ENCODE results near the gene DISP2. TPM values are rescaled to one million over a fixed set of nuclear protein-coding genes. Genes with fewer than 3 reads are reported as not detected.

Gene DISP2
- total and polyA plus RNA-seq, 2 donors: 0.27 to 0.63 TPM

DNA sequence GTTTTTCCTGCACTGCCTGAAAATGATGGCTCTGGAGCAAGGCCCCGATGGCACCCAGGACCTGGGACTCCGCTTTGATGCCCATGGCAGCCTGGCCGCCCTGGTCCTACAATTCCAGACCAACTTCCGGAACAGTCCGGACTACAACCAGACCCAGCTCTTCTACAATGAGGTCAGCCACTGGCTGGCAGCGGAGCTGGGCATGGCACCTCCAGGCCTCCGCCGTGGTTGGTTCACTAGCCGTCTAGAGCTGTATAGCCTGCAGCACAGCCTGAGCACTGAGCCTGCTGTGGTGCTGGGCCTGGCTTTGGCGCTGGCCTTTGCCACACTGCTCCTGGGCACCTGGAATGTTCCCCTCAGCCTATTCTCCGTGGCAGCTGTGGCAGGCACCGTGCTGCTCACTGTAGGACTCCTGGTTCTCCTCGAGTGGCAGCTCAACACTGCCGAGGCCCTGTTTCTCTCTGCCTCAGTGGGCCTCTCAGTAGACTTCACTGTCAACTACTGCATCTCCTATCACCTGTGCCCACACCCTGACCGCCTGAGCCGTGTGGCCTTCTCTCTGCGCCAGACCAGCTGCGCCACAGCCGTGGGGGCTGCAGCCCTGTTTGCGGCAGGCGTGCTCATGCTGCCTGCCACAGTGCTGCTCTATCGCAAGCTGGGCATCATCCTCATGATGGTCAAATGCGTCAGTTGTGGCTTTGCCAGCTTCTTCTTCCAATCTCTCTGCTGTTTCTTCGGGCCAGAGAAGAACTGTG is 10.9 kb downstream of the DISP2 start:
- Histone ChIP-seq H3K27ac (ENCODE audit: low read depth) (no peak overlapping the region), H3K4me1 (ENCODE audit: insufficient read depth) (no peaks in the 10 kb centered on the region), H3K4me3 (ENCODE audit: low read depth, low read length) (no peak overlapping the region), H3K36me3 (ENCODE audit: insufficient read depth) (no peaks in the 10 kb centered on the region)
- WGBS: 96% methylated on average over 24 of the region's 24 CpGs
- no peak for DNase-seq (ENCODE audit: extremely low spot score)

DNA sequence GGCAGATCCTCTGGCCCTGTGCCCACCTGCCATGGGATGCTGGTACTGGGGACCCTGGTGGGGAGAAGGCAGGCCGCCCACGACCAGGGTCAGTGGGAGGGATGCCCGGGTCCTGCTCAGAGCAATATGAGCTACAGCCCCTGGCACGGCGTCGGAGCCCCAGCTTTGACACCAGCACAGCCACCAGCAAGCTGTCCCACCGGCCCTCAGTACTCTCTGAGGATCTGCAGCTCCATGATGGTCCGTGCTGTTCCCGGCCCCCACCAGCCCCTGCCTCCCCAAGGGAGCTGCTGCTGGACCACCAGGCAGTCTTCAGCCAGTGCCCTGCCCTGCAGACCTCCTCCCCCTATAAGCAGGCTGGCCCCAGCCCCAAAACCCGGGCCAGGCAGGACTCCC is 11.5 kb downstream of the DISP2 start:
- Histone ChIP-seq H3K4me1 (ENCODE audit: insufficient read depth) (no peaks in the 10 kb centered on the region), H3K27ac (ENCODE audit: low read depth) (no peak overlapping the region), H3K36me3 (ENCODE audit: insufficient read depth) (no peaks in the 10 kb centered on the region), H3K4me3 (ENCODE audit: low read depth, low read length) (no peak overlapping the region)
- 87% methylated on average over 10 of the region's 10 CpGs for WGBS
- DNase-seq (ENCODE audit: extremely low spot score): no peak

DNA sequence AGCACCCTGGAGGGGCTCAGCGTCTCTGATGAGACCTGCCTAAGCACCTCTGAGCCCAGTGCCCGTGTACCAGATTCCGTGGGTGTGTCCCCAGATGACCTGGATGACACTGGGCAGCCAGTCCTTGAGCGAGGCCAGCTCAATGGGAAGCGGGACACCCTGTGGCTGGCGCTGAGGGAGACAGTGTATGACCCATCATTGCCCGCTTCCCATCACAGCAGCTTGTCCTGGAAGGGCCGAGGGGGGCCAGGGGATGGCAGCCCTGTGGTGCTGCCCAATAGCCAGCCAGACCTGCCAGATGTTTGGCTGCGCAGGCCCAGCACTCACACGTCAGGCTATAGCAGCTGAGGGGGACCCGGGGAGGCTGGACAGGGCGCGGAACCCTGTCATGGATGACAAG is 12.0 kb downstream of the DISP2 start:
- DNase-seq (ENCODE audit: extremely low spot score): no peak
- Histone ChIP-seq H3K27ac (ENCODE audit: low read depth) (no peak overlapping the region), H3K4me1 (ENCODE audit: insufficient read depth) (no peaks in the 10 kb centered on the region), H3K36me3 (ENCODE audit: insufficient read depth) (no peaks in the 10 kb centered on the region), H3K4me3 (ENCODE audit: low read depth, low read length) (no peak overlapping the region)
- WGBS: 85% methylated on average over 13 of the region's 13 CpGs

DNA sequence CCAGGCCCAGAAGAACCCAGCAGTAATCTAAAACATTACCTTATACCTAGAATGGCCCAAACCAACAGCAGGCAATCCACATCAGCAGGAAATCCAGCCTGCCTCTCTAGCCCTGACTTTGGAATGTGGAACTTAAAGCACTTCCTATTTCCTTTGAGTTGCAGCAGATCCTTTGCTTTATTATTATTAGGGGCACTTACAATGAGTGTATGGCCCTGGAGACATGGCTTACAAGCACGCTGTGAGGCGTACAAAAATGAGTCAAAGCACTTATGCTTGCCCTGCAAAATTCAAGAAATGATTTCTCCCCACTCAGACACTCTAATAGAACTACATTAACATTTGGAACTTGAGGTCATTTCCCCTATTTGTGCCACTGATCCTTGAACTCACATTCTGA is 15.0 kb downstream of the DISP2 start:
- Histone ChIP-seq H3K4me3 (ENCODE audit: low read depth, low read length) (no peak overlapping the region), H3K4me1 (ENCODE audit: insufficient read depth) (no peaks in the 10 kb centered on the region), H3K27ac (ENCODE audit: low read depth) (no peak overlapping the region), H3K36me3 (ENCODE audit: insufficient read depth) (no peaks in the 10 kb centered on the region)
- 65% methylated on average over 2 of the region's 2 CpGs for WGBS
- no peak for DNase-seq (ENCODE audit: extremely low spot score)

DNA sequence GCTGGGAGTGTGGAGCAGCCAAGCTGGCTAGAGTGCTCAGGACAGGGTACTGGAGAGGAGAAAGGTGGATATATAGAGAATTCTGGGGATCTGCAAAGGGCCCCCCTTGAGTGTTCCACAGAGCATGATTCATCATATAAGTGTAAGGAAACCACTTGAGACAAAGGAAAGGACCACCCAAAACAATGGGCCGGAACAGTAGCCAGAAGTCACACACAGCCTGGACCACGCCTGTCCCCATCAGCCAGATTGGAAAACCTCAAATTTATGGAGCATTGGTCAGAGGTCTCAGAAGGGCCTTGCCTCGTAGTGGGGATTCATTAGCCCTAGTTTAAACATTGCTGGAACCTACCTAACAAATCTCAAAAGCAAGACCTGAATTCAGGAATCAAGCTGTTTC is 19.6 kb downstream of the DISP2 start:
- no peak for DNase-seq (ENCODE audit: extremely low spot score)
- H3K27ac ChIP-seq (ENCODE audit: low read depth): no peak overlapping the region
- 85% methylated on average over 3 of the region's 3 CpGs for WGBS
- H3K4me3 ChIP-seq (ENCODE audit: low read depth, low read length): no peak overlapping the region
- no peaks in the 10 kb centered on the region for H3K4me1 ChIP-seq (ENCODE audit: insufficient read depth)
- no peaks in the 10 kb centered on the region for H3K36me3 ChIP-seq (ENCODE audit: insufficient read depth)

DNA sequence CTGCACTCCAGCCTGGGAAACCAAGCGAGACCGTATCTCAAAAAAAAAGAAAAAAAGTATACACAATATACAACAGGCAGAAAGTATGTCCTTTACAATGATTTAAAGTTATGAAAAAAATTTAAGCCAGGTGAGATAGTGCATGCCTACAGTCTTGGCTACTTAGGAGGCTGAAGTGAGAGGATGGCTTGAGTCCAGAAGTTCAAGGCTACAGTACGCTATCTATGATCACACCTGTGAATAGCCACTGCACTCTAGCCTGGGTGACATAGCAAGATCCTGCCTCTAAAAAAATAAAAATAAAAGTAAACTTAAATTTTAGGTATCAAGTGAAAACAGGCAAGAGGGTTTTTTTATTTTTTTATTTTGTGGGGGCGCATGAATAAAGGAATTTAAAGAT is 21.4 kb downstream of the DISP2 start:
- Histone ChIP-seq H3K4me3 (ENCODE audit: low read depth, low read length) (no peak overlapping the region), H3K36me3 (ENCODE audit: insufficient read depth) (no peaks in the 10 kb centered on the region), H3K4me1 (ENCODE audit: insufficient read depth) (no peaks in the 10 kb centered on the region), H3K27ac (ENCODE audit: low read depth) (no peak overlapping the region)
- no peak for DNase-seq (ENCODE audit: extremely low spot score)
- 88% methylated on average over 4 of the region's 4 CpGs for WGBS

DNA sequence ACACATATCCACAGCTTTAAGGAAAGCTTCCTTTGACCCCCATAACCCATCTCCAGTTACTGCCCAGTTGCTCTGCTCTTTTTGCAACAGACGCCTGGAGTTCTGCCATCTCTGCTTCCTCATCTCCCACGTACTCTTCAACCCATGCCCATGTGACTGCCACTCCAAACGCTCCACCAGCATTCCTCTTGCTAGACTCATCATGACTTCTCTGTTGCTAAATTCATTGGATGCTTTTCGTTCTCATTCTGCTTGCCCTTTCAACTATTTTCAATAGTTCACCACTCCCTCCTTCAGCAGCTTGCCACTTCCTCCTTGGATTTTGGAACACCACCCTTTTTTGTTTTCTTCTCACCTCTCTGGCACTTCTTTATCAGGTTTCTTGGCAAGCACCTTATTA is 21.8 kb downstream of the DISP2 start:
- DNase-seq (ENCODE audit: extremely low spot score): no peak
- Histone ChIP-seq H3K27ac (ENCODE audit: low read depth) (no peak overlapping the region), H3K4me1 (ENCODE audit: insufficient read depth) (no peaks in the 10 kb centered on the region), H3K36me3 (ENCODE audit: insufficient read depth) (no peaks in the 10 kb centered on the region), H3K4me3 (ENCODE audit: low read depth, low read length) (no peak overlapping the region)
- WGBS: 24% methylated on average over 4 of the region's 4 CpGs

DNA sequence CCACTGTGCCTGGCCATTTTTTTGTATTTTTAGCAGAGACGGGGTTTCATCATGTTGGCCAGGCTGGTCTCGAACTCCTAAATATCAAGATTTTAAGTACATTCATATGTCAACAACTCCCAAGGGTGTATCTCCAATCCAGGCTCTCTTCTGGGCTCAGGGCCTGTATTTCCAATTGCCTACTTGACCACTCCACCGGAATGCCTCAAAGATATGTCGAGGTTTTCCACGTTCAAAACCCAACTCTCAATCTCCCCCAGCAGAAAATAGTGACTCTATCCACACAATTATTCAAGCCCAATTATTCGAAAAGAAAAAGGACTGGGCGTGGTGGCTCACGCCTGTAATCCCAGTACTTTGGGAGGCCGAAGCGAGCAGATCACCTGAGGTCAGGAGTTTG is 22.6 kb downstream of the DISP2 start:
- WGBS: 96% methylated on average over 10 of the region's 10 CpGs
- no peak overlapping the region for H3K27ac ChIP-seq (ENCODE audit: low read depth)

DNA sequence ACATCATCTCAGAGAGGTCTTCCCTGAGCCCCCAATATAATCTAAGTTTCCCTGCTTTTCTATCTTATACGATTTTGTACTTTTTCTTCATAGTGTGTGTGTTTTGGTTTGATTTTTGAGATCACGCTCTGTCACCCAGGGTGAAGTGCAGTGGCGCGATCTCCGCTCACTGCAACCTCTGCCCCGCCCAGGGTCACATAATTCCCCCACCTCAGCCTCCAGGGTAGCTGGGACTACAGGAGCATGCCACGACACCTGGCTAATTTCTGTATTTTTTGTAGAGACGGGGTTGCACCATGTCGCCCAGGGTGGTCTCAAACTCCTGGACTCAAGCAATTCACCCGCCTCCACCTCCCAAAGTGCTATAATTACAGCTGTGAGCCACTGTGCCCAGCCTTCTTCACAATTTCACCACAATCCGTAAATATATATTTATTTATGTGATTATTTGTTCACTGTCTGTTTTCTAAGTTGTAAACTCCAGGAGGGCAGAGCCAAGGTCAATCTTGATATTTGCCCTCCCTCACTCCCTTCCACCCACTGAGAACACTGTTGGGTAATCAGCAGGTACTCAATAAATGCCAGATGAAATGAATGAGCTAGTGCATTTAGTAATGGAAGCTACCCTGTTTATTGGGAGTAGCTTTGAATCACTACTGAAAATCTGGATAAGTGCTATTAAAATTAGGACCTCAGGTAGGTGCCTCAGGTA is 24.0 kb downstream of the DISP2 start:
- Histone ChIP-seq H3K4me1 (ENCODE audit: insufficient read depth) (no peaks in the 10 kb centered on the region), H3K36me3 (ENCODE audit: insufficient read depth) (no peaks in the 10 kb centered on the region), H3K4me3 (ENCODE audit: low read depth, low read length) (no peak overlapping the region), H3K27ac (ENCODE audit: low read depth) (no peak overlapping the region)
- DNase-seq (ENCODE audit: extremely low spot score): no peak
- 93% methylated on average over 11 of the region's 11 CpGs for WGBS

More for the DNA sequence above, 22.6 kb downstream of the DISP2 start:
- Histone ChIP-seq H3K4me1 (ENCODE audit: insufficient read depth) (no peaks in the 10 kb centered on the region), H3K36me3 (ENCODE audit: insufficient read depth) (no peaks in the 10 kb centered on the region), H3K4me3 (ENCODE audit: low read depth, low read length) (no peak overlapping the region)
- DNase-seq (ENCODE audit: extremely low spot score): no peak

DNA sequence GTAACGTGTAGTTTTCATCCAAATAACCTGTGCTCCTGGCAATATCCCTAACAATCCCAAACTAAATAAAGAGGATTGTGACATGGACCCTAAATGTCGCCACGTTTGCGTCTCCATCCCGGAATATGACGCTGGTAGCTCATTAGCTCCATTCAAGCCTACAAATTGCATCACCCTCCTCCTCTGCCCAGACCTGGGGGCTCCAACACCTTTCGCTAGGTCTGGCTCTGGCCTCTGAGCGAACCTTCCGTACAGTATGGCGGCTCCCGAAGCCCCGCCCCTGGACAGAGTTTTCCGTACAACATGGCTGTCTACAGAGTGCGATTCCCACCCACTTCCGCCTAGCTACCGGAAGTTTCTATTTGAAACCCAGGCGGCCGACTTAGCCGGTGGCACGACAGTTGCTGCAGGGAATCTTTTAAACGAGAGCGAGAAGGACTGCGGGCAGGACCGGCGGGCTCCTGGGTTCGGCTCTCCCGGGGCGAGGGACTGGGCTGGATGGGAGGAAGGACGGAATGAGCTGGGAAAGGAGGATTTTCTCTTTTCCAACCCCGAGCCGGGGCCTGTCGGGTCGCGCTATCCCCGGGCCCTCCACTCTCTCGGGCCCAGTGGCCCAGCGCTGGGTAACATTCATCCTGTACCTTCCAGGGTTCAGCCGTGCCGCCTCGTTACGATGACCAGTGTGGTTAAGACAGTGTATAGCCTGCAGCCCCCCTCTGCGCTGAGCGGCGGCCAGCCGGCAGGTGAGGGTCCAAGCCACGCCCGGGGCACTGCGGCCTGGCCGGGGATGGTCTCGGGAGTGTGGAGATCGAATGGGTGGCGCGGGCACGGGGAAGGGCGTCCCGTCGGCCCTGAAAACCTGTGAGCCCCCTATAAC is 24.8 kb downstream of the DISP2 start, which contains the start of gene KNSTRN:
KNSTRN (plus strand) TSS at position 142 of the 877 bp plus-strand sequence; CDS start at position 257, 115 bp downstream.
- H3K36me3 ChIP-seq (ENCODE audit: insufficient read depth): no peaks in the 10 kb centered on the region
- H3K27ac ChIP-seq (ENCODE audit: low read depth): no peak within 1 kb of the TSS
- H3K4me1 ChIP-seq (ENCODE audit: insufficient read depth): no peaks in the 10 kb centered on the region
- H3K4me3 ChIP-seq (ENCODE audit: low read depth, low read length): peak within 1 kb of the TSS; percentile 79
- DNase-seq (ENCODE audit: extremely low spot score): peak; percentile 82
- WGBS: 4% methylated on average over 57 of the region's 57 CpGs

DNA sequence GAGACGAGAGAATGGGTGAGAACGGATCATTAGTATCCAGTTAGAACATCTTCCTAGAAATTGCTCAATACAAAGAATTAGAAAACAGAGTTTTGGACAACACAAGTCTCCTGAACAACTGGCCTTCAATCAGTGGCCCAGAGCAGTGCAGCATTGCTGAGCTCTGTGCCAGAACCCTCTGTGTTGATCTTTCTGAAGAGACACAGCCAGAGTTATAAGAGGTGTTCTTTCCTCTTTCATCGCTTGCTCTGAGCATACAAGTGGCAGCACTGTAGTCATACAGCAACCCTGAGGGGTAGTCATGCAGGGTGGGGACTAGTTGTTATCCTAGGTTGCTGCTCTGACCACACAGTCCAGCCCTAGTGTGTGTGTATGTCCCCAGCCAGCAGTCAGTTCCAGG is 28.5 kb downstream of the DISP2 start:
- H3K36me3 ChIP-seq (ENCODE audit: insufficient read depth): no peaks in the 10 kb centered on the region
- H3K27ac ChIP-seq (ENCODE audit: low read depth): no peak overlapping the region
- no peak for DNase-seq (ENCODE audit: extremely low spot score)
- no peak overlapping the region for H3K4me3 ChIP-seq (ENCODE audit: low read depth, low read length)
- 97% methylated on average over 3 of the region's 3 CpGs for WGBS
- H3K4me1 ChIP-seq (ENCODE audit: insufficient read depth): no peaks in the 10 kb centered on the region

DNA sequence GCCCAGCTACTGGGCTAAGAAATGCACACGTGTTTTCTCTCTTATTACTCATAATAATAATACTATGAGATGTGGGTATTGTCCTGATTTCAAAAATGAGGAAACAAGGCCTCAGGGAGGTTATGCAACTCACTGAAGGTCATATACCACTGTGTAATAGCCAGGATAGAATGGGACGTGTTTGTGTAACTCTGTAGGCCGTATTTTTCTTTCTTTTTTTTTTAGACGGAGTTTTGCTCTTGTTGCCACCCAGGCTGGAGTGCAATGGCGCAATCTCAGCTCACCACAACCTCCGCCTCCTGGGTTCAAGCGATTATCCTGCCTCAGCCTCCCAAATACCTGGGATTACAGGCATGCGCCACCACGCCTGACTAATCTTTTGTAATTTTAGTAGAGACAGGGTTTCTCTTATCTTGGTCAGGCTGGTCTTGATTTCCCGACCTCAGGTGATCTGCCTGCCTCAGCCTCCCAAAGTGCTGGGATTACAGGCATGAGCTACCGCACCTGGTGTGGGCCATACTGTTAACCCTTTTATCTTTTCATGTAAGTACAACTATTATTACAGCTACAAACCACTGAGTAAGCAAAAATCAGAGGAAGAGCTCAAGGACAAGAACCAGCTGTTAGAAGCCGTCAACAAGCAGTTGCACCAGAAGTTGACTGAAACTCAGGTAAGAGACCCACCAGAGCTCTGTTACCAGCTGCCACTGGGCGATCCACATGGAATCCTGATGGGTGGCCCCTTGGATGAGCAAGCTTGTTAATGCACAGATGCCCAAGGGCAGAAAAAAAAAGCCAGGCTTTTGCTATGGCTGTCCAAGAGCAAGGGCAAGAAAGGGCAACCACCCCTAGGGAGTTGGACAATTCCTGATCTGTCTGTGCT is 31.2 kb downstream of the DISP2 start:
- WGBS: 92% methylated on average over 13 of the region's 13 CpGs
- Histone ChIP-seq H3K36me3 (ENCODE audit: insufficient read depth) (peaks cover 4% of the 10 kb centered on the region), H3K4me3 (ENCODE audit: low read depth, low read length) (no peak overlapping the region), H3K27ac (ENCODE audit: low read depth) (no peak overlapping the region), H3K4me1 (ENCODE audit: insufficient read depth) (no peaks in the 10 kb centered on the region)
- no peak for DNase-seq (ENCODE audit: extremely low spot score)
